HUES48 (cell line): Measurements from ENCODE around the gene GNPDA2.
"Not testable (repeated sequence)": the region's sequence is repeated elsewhere in the genome, so short reads cannot be mapped to it uniquely, and the experiment has no call there.

Experiments used
- H3K27ac ChIP-seq: one replicate; pipeline ENCODE4 v1.7.0; 2013; ENCODE audit warnings: low read depth, low read length, inconsistent platforms
- H3K27me3 ChIP-seq: 2 replicates; pipeline ENCODE4 v1.6.1; 2013; ENCODE audit warnings: mild to moderate bottlenecking, low read length; ENCODE audit not compliant: control insufficient read depth, insufficient read depth
- H3K36me3 ChIP-seq: 2 replicates; pipeline ENCODE4 v1.6.1; 2013; ENCODE audit warnings: low read length; ENCODE audit not compliant: control insufficient read depth, insufficient read depth
- H3K4me1 ChIP-seq: 2 replicates; pipeline ENCODE4 v1.6.1; 2013; ENCODE audit warnings: mild to moderate bottlenecking, low read length; ENCODE audit not compliant: control insufficient read depth, insufficient read depth
- H3K4me3 ChIP-seq: 2 replicates; pipeline ENCODE4 v1.5.1; 2013; ENCODE audit warnings: mild to moderate bottlenecking, low read depth, low read length
- H3K9ac ChIP-seq: 2 replicates; pipeline ENCODE4 v1.6.1; 2013; ENCODE audit warnings: mild to moderate bottlenecking, low read depth, low read length, moderate library complexity
- H3K9me3 ChIP-seq: 2 replicates; pipeline ENCODE4 v1.6.1; 2013; ENCODE audit warnings: low read length; ENCODE audit not compliant: control insufficient read depth, insufficient read depth

The GNPDA2 gene

GRCh38 chr4:44728694-44729093, 2.3 kb upstream of the GNPDA2 start:
- not testable (repeated sequence) for H3K36me3 ChIP-seq, H3K27ac ChIP-seq, H3K4me1 ChIP-seq, H3K4me3 ChIP-seq, H3K9ac ChIP-seq, H3K9me3 ChIP-seq
- peaks cover 22% of the 10 kb centered on the region for H3K27me3 ChIP-seq

GRCh38 chr4:44727471-44727870, 1.1 kb upstream of the GNPDA2 start:
- H3K4me3 ChIP-seq: no peak overlapping the region

GRCh38 chr4:44725726-44726037, 674 bp downstream of the GNPDA2 start:
- no peaks in the 10 kb centered on the region for H3K9me3 ChIP-seq
- H3K4me3 ChIP-seq: peak overlapping the region; percentile 75
- H3K27ac ChIP-seq: peak overlapping the region; percentile 7
- H3K4me1 ChIP-seq: 0 out of 2 replicates have a peak, but pooled peaks cover 5% of the 10 kb centered on the region
- peaks cover 22% of the 10 kb centered on the region for H3K27me3 ChIP-seq
- H3K36me3 ChIP-seq: no peaks in the 10 kb centered on the region
- peak overlapping the region; percentile 64 for H3K9ac ChIP-seq

More at GRCh38 chr4:44727471-44727870, 1.1 kb upstream of the GNPDA2 start:
- H3K9me3 ChIP-seq: no peaks in the 10 kb centered on the region
- no peak overlapping the region for H3K9ac ChIP-seq
- H3K27ac ChIP-seq: no peak overlapping the region
- H3K27me3 ChIP-seq: peaks cover 22% of the 10 kb centered on the region
- H3K4me1 ChIP-seq: 0 out of 2 replicates have a peak, but pooled peaks cover 5% of the 10 kb centered on the region
- H3K36me3 ChIP-seq: no peaks in the 10 kb centered on the region

- Histone ChIP-seq H3K9me3 (no peaks in the 10 kb centered on the region), H3K36me3 (no peaks in the 10 kb centered on the region), H3K4me1 (peaks cover 5% of the 10 kb centered on the region; the same call in 1 of the 2 replicates), H3K4me3 (peak overlapping the region; percentile 75), H3K27ac (no peak overlapping the region), H3K27me3 (peaks cover 22% of the 10 kb centered on the region), H3K9ac (no peak overlapping the region)
Measured at GRCh38 chr4:44725166-44725565, 1.2 kb downstream of the GNPDA2 start.

GRCh38 chr4:44722001-44722400, 4.4 kb downstream of the GNPDA2 start:
- Histone ChIP-seq H3K9me3 (no peaks in the 10 kb centered on the region), H3K27me3 (peaks cover 13% of the 10 kb centered on the region), H3K4me1 (peaks cover 18% of the 10 kb centered on the region), H3K9ac (no peak overlapping the region), H3K4me3 (no peak overlapping the region), H3K27ac (no peak overlapping the region), H3K36me3 (no peaks in the 10 kb centered on the region)

GRCh38 chr4:44720371-44720770, 6.0 kb downstream of the GNPDA2 start:
- Histone ChIP-seq H3K27ac (no peak overlapping the region), H3K27me3 (peaks cover 3% of the 10 kb centered on the region), H3K9ac (no peak overlapping the region), H3K9me3 (no peaks in the 10 kb centered on the region), H3K36me3 (no peaks in the 10 kb centered on the region), H3K4me3 (no peak overlapping the region), H3K4me1 (peaks cover 21% of the 10 kb centered on the region)

GRCh38 chr4:44716597-44716996, 9.8 kb downstream of the GNPDA2 start:
- H3K9ac ChIP-seq: no peak overlapping the region
- no peak overlapping the region for H3K4me3 ChIP-seq
- H3K9me3 ChIP-seq: no peaks in the 10 kb centered on the region
- 0 out of 2 replicates have a peak, but pooled peaks cover 3% of the 10 kb centered on the region for H3K36me3 ChIP-seq
- no peaks in the 10 kb centered on the region for H3K27me3 ChIP-seq
- H3K4me1 ChIP-seq: peaks cover 18% of the 10 kb centered on the region
- no peak overlapping the region for H3K27ac ChIP-seq

GRCh38 chr4:44713125-44713524, 13.2 kb downstream of the GNPDA2 start:
- H3K4me1 ChIP-seq: peaks cover 10% of the 10 kb centered on the region
- no peak overlapping the region for H3K4me3 ChIP-seq
- H3K36me3 ChIP-seq: 0 out of 2 replicates have a peak, but pooled peaks cover 3% of the 10 kb centered on the region
- no peak overlapping the region for H3K9ac ChIP-seq
- no peaks in the 10 kb centered on the region for H3K27me3 ChIP-seq
- H3K9me3 ChIP-seq: no peaks in the 10 kb centered on the region
- no peak overlapping the region for H3K27ac ChIP-seq

- Histone ChIP-seq H3K4me3 (no peak overlapping the region), H3K27me3 (no peaks in the 10 kb centered on the region), H3K9ac (no peak overlapping the region), H3K4me1 (no peaks in the 10 kb centered on the region), H3K9me3 (no peaks in the 10 kb centered on the region), H3K36me3 (peaks cover 46% of the 10 kb centered on the region), H3K27ac (no peak overlapping the region)
Measured at GRCh38 chr4:44704673-44705072, 21.7 kb downstream of the GNPDA2 start.

- Histone ChIP-seq H3K27ac (no peak overlapping the region), H3K9ac (no peak overlapping the region), H3K9me3 (no peaks in the 10 kb centered on the region), H3K4me1 (no peaks in the 10 kb centered on the region), H3K36me3 (peaks cover 67% of the 10 kb centered on the region), H3K4me3 (no peak overlapping the region), H3K27me3 (no peaks in the 10 kb centered on the region)
Measured at GRCh38 chr4:44701037-44701436, 25.3 kb downstream of the GNPDA2 start.

- H3K27ac ChIP-seq: no peak overlapping the region
- no peak overlapping the region for H3K9ac ChIP-seq
- H3K36me3 ChIP-seq: peaks cover 73% of the 10 kb centered on the region
- no peaks in the 10 kb centered on the region for H3K27me3 ChIP-seq
- no peak overlapping the region for H3K4me3 ChIP-seq
- no peaks in the 10 kb centered on the region for H3K9me3 ChIP-seq
- no peaks in the 10 kb centered on the region for H3K4me1 ChIP-seq
Measured at GRCh38 chr4:44700427-44700826, 25.9 kb downstream of the GNPDA2 start.

- peaks cover 92% of the 10 kb centered on the region for H3K36me3 ChIP-seq
- H3K4me3 ChIP-seq: no peak overlapping the region
- H3K9ac ChIP-seq: no peak overlapping the region
- peaks cover 3% of the 10 kb centered on the region; the same call in 1 of the 2 replicates for H3K4me1 ChIP-seq
- H3K9me3 ChIP-seq: no peaks in the 10 kb centered on the region
- no peak overlapping the region for H3K27ac ChIP-seq
- H3K27me3 ChIP-seq: no peaks in the 10 kb centered on the region
Measured at GRCh38 chr4:44684648-44685047, 41.7 kb downstream of the GNPDA2 start.
